ENCODE measurements around the gene FKBP2. TPM values are rescaled to one million over a fixed set of nuclear protein-coding genes. Genes with fewer than 3 reads are reported as not detected.
A peak's percentile ranks its signal among the peaks of the same experiment; 100 is the strongest.

The FKBP2 gene
- total and polyA plus RNA-seq, 2 of the 13 experiments (the other 11 are each of a cell fraction or from before 2014, with no cell fraction given) = 30.1 to 53.3 TPM

DNA sequence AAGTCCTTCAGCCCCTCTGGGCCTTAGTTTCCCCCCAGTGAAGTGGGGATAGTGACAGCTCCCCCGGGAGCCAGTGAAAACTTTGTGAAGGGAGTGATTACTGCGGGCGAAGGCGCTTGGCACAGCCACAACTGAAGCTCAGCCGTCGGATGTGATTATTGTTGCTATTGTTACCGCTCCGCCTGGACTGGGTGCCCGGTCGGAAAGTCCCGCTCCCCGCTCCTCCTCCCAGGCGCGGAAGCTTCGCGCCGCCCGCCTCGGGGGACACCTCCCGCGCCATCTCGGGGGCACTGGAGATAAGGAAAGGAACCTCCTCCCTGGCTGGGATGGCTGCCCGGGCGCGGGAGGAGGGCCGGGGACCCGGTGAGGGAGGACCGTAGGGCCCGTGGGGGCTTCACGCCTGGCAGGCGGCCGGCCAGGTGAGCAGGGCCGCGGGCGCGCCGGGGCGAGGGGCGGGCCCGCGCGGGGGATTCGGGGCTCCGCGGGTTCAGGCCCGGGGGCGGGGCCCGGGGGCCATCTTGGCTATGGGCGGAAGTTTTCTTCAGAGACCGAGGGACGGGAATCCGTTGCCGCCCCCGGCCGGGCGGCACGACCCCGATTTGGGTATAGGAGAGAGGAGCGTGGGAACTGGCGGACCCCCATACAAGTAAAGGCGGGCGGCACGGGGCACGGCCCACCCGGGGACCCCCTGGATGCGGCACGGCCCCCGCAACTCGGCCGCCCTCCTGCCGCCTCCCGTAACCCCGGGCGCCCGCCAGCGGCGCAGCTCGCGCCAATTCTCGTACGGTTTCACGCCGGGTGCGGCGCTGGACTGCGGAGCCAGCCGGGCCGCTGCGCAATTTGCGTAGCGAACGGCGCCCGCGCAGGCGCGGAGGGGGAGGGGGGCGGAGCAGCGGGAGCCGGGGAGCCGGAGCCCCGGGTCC is 44.3 kb downstream of the FKBP2 start, which contains the start of gene GPR137 (continued):
- TF ChIP-seq DBP (CRISPR knock-in tag; IDR thresholded peaks at IDR 0.05; ENCODE audit: not compliant biosample characterization) (no peak), NFE2 (CRISPR knock-in tag; IDR thresholded peaks at IDR 0.05) (no peak), MXD4 (CRISPR knock-in tag; IDR thresholded peaks at IDR 0.05) (no peak), ZNF136 (CRISPR knock-in tag; IDR thresholded peaks at IDR 0.05; ENCODE audit: low read depth) (no peak), AHR (CRISPR knock-in tag; IDR thresholded peaks at IDR 0.05) (no peak), U2AF2 (IDR thresholded peaks at IDR 0.05; ENCODE audit: low read depth, low read length) (peak; percentile 100), BCL6 (CRISPR knock-in tag; IDR thresholded peaks at IDR 0.05) (no peak), CHCHD3 (CRISPR knock-in tag; IDR thresholded peaks at IDR 0.05) (no peak), STAT5B (CRISPR knock-in tag; IDR thresholded peaks at IDR 0.05) (no peak), MIER2 (CRISPR knock-in tag; IDR thresholded peaks at IDR 0.05) (no peak), ZNF407 (CRISPR knock-in tag; IDR thresholded peaks at IDR 0.05; ENCODE audit: not compliant biosample characterization) (no peak)
- TF ChIP-seq, protein P1, sequence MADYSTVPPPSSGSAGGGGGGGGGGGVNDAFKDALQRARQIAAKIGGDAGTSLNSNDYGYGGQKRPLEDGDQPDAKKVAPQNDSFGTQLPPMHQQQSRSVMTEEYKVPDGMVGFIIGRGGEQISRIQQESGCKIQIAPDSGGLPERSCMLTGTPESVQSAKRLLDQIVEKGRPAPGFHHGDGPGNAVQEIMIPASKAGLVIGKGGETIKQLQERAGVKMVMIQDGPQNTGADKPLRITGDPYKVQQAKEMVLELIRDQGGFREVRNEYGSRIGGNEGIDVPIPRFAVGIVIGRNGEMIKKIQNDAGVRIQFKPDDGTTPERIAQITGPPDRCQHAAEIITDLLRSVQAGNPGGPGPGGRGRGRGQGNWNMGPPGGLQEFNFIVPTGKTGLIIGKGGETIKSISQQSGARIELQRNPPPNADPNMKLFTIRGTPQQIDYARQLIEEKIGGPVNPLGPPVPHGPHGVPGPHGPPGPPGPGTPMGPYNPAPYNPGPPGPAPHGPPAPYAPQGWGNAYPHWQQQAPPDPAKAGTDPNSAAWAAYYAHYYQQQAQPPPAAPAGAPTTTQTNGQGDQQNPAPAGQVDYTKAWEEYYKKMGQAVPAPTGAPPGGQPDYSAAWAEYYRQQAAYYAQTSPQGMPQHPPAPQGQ (CRISPR knock-in tag; IDR thresholded peaks at IDR 0.05; ENCODE audit: borderline replicate concordance) = no peak
- TF ChIP-seq, protein P2, sequence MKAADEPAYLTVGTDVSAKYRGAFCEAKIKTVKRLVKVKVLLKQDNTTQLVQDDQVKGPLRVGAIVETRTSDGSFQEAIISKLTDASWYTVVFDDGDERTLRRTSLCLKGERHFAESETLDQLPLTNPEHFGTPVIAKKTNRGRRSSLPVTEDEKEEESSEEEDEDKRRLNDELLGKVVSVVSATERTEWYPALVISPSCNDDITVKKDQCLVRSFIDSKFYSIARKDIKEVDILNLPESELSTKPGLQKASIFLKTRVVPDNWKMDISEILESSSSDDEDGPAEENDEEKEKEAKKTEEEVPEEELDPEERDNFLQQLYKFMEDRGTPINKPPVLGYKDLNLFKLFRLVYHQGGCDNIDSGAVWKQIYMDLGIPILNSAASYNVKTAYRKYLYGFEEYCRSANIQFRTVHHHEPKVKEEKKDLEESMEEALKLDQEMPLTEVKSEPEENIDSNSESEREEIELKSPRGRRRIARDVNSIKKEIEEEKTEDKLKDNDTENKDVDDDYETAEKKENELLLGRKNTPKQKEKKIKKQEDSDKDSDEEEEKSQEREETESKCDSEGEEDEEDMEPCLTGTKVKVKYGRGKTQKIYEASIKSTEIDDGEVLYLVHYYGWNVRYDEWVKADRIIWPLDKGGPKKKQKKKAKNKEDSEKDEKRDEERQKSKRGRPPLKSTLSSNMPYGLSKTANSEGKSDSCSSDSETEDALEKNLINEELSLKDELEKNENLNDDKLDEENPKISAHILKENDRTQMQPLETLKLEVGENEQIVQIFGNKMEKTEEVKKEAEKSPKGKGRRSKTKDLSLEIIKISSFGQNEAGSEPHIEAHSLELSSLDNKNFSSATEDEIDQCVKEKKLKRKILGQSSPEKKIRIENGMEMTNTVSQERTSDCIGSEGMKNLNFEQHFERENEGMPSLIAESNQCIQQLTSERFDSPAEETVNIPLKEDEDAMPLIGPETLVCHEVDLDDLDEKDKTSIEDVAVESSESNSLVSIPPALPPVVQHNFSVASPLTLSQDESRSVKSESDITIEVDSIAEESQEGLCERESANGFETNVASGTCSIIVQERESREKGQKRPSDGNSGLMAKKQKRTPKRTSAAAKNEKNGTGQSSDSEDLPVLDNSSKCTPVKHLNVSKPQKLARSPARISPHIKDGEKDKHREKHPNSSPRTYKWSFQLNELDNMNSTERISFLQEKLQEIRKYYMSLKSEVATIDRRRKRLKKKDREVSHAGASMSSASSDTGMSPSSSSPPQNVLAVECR (CRISPR knock-in tag; IDR thresholded peaks at IDR 0.05; ENCODE audit: borderline replicate concordance) = 0 out of 2 replicates have a peak, but pooled peaks have one; percentile 15

Measured in HepG2 (cell line).